Endothelial cell of umbilical vein (primary cell): ENCODE measurements around the gene S100A4. TPM values are rescaled to one million over a fixed set of nuclear protein-coding genes. Genes with fewer than 3 reads are reported as not detected.

Source experiments
- BruUV-seq: library from RNA; stranded (reverse); fragments of 400-500 nt; replicated peaks from 2 replicates; lab custom pipeline; 2021; lab: Mats Ljungman, UMichigan
- CTCF ChIA-PET: fragments of 300-600, 350-600 bp; sonication (Branson Sonifier 250); formaldehyde crosslinking; loops from one replicate; lab custom pipeline; 2021; ENCODE audit warnings: antibody characterized with exemption, inconsistent platforms; lab: Charles Lee
- POLR2A ChIA-PET: fragments of 300-600, 350-600 bp; sonication (Branson Sonifier 250); formaldehyde crosslinking; loops from one replicate; lab custom pipeline; 2021; ENCODE audit warnings: antibody characterized with exemption, inconsistent platforms; lab: Charles Lee
- DNase-seq: peaks from one replicate; pipeline ENCODE4 v3.0.0-alpha.2; 2011; ENCODE audit warnings: low read depth, low spot score
- FAIRE-seq: peaks from 2 replicates; lab custom pipeline; 2011; peaks lifted over from hg19 to GRCh38; lab: Jason Lieb, UNC
- H2AFZ ChIP-seq: 2 replicates; pipeline ENCODE4 v1.6.0; 2012; ENCODE audit warnings: low read depth, low read length, control low read depth, inconsistent platforms
- H3K27ac ChIP-seq: 2 replicates; pipeline ENCODE4 v1.5.1; 2011; ENCODE audit warnings: low read depth, mild to moderate bottlenecking, control low read depth, low read length, moderate library complexity; ENCODE audit not compliant: insufficient read depth
- H3K27me3 ChIP-seq, 2 experiments: 2 replicates each; pipeline versions ENCODE4 v1.6.0 to v1.6.1; 2011; ENCODE audit warnings: low read length in 2 of 2, mixed read lengths in 1 of 2; ENCODE audit not compliant: control insufficient read depth in 2 of 2, insufficient read depth in 2 of 2
- H3K36me3 ChIP-seq, 2 experiments: 2 replicates in 1 of 2; 3 replicates in 1 of 2; pipeline ENCODE4 v1.5.1; 2011; ENCODE audit warnings: low read length in 2 of 2, mild to moderate bottlenecking in 1 of 2, moderate library complexity in 1 of 2; ENCODE audit not compliant: control insufficient read depth in 2 of 2, insufficient read depth in 2 of 2; ENCODE audit errors: extremely low read depth in 1 of 2
- H3K4me1 ChIP-seq: 3 replicates; pipeline ENCODE4 v1.5.1; 2011; ENCODE audit warnings: mild to moderate bottlenecking, low read length; ENCODE audit not compliant: control insufficient read depth, insufficient read depth; ENCODE audit errors: extremely low read depth
- H3K4me2 ChIP-seq: 2 replicates; pipeline ENCODE4 v1.6.1; 2011; ENCODE audit warnings: low read length, control low read depth, mixed read lengths; ENCODE audit not compliant: insufficient read depth
- H3K4me3 ChIP-seq, 3 experiments: fragments of 200-600 bp in 1 of 3; sonication (generic), shearing (Covaris generic) in 1 of 3; replicated peaks in 1 of 3; 2 replicates each; pipeline ENCODE4 v1.5.1; 2011 to 2016; ENCODE audit warnings: control low read depth in 3 of 3, low read length in 3 of 3, mild to moderate bottlenecking in 2 of 3, inconsistent platforms in 1 of 3, low read depth in 1 of 3, moderate library complexity in 1 of 3; ENCODE audit not compliant: insufficient read depth in 1 of 3
- H3K79me2 ChIP-seq: 2 replicates; pipeline ENCODE4 v1.6.0; 2012; ENCODE audit warnings: low read length, inconsistent platforms; ENCODE audit not compliant: control insufficient read depth, insufficient read depth
- H3K9ac ChIP-seq: replicated peaks from 2 replicates; pipeline ENCODE3; 2011; ENCODE audit warnings: low read length, control low read depth; ENCODE audit not compliant: insufficient read depth; ENCODE audit errors: extremely low read depth
- H3K9me1 ChIP-seq: replicated peaks from 3 replicates; pipeline ENCODE4 v1.6.0; 2011; ENCODE audit warnings: mild to moderate bottlenecking, low read length; ENCODE audit not compliant: control insufficient read depth, insufficient read depth; ENCODE audit errors: extremely low read depth
- H3K9me3 ChIP-seq: replicated peaks from 2 replicates; pipeline ENCODE4 v1.5.1; 2012; ENCODE audit warnings: low read length, inconsistent platforms; ENCODE audit not compliant: control insufficient read depth, insufficient read depth
- H4K20me1 ChIP-seq: replicated peaks from 2 replicates; pipeline ENCODE3; 2011; ENCODE audit warnings: mild to moderate bottlenecking, low read length; ENCODE audit not compliant: control insufficient read depth, insufficient read depth; ENCODE audit errors: extremely low read depth
- CTCF ChIP-seq, 2 donors: IDR thresholded peaks; 1 replicate in 1 of 2; 2 replicates in 1 of 2; pipeline ENCODE4 v1.5.1; 2011; ENCODE audit warnings: low read length in 2 of 2, mild to moderate bottlenecking in 2 of 2, moderate library complexity in 2 of 2, control low read depth in 1 of 2, inconsistent platforms in 1 of 2, low read depth in 1 of 2; ENCODE audit not compliant: insufficient read depth in 1 of 2; ENCODE audit errors: extremely low read depth in 1 of 2
- EZH2 ChIP-seq: IDR thresholded peaks from 2 replicates; pipeline ENCODE4 v1.6.1; 2012; ENCODE audit warnings: borderline replicate concordance, low read depth, mild to moderate bottlenecking, moderate library complexity, low read length, inconsistent platforms; ENCODE audit not compliant: severe bottlenecking
- FOS ChIP-seq: IDR thresholded peaks from 2 replicates; pipeline ENCODE4 v1.6.1; 2011; ENCODE audit warnings: mild to moderate bottlenecking, low read length, moderate library complexity, borderline replicate concordance; ENCODE audit not compliant: insufficient read depth
- GATA2 ChIP-seq: IDR thresholded peaks from 2 replicates; pipeline ENCODE4 v1.7.0; 2011; ENCODE audit warnings: low read depth, mild to moderate bottlenecking, moderate library complexity, mixed read lengths, low read length; ENCODE audit not compliant: insufficient read length, insufficient read depth
- JUN ChIP-seq: IDR thresholded peaks from 2 replicates; pipeline ENCODE4 v1.6.1; 2011; ENCODE audit warnings: borderline replicate concordance, low read depth; ENCODE audit not compliant: insufficient read length, insufficient read depth
- MAX ChIP-seq: IDR thresholded peaks from 2 replicates; pipeline ENCODE4 v1.6.1; 2011; ENCODE audit not compliant: insufficient read depth, insufficient read length
- MYC ChIP-seq: IDR thresholded peaks from one replicate; pipeline ENCODE4 v1.6.1; 2011; ENCODE audit warnings: mild to moderate bottlenecking, low read depth, low read length
- POLR2A ChIP-seq: IDR thresholded peaks from 2 replicates; pipeline ENCODE4 v1.6.1; 2012; ENCODE audit warnings: low read depth, mild to moderate bottlenecking, control low read depth, low read length
- POLR2AphosphoS5 ChIP-seq: IDR thresholded peaks from 2 replicates; pipeline ENCODE4 v1.6.1; 2012; ENCODE audit warnings: low read depth, mild to moderate bottlenecking, control low read depth, low read length, moderate library complexity; ENCODE audit not compliant: insufficient read depth
- dilution Hi-C: fragments of 300-500 bp; cut with MboI; formaldehyde crosslinking; loops from one replicate; pipeline ENCODE4 v1.15.0; 2019; ENCODE audit warnings: low sequenced_read_pairs; ENCODE audit not compliant: extremely low pct_ligation_motif_present
- intact Hi-C: fragments of 100-400 bp; cut with micrococcal nuclease; formaldehyde crosslinking; loops from one replicate; pipeline ENCODE4 v1.10.0; 2022
- polyA plus RNA-seq, 4 experiments: library from polyadenylated mRNA; depleted of rRNA in 3 of 4; stranded (reverse) in 3 of 4; unstranded in 1 of 4; fragments of >200 nt; gene quantifications; 2 replicates each; pipeline versions ENCODE4 v1.2.1 to v1.2.3, GENCODE V29; 2011 to 2012; ENCODE audit warnings: missing spikeins in 1 of 4
- total RNA-seq: library from RNA; stranded (reverse); gene quantifications from 2 replicates; pipeline ENCODE4 v1.2.3, GENCODE V29; 2021

S100A4 gene
- total and polyA plus RNA-seq, 2 donors (not counting 3 experiments of a cell fraction or from before 2014, with no cell fraction given) = 1.1 TPM; not detected in 1

GRCh38 chr1:153592748-153593147, 47.1 kb upstream of the S100A4 start:
- FAIRE-seq = no peak
- CTCF ChIA-PET = interaction anchor here (1.4 to 2.7 kb wide), 3 partner anchors 15 to 34 kb away, joined by 5 to 12 read pairs (median 5); partner anchors contain the start of genes S100A1 and S100A13
- no peaks in the 10 kb centered on the region for H3K9me1 ChIP-seq

More at GRCh38 chr1:153592748-153593147, 47.1 kb upstream of the S100A4 start:
- H2AFZ ChIP-seq = no peak overlapping the region
- POLR2A ChIA-PET = interaction anchor here (0.7 to 0.9 kb wide), 2 partner anchors 16 to 35 kb away, joined by 3 to 4 read pairs; partner anchors contain the start of gene S100A13
- H3K36me3 ChIP-seq = no peaks in the 10 kb centered on the region
- no peaks in the 10 kb centered on the region for H4K20me1 ChIP-seq
- no peaks in the 10 kb centered on the region for H3K27me3 ChIP-seq
- H3K9ac ChIP-seq = no peak overlapping the region
- no peak overlapping the region for H3K4me2 ChIP-seq
- H3K9me3 ChIP-seq = no peaks in the 10 kb centered on the region
- dilution Hi-C loops = no loop called here
- H3K27ac ChIP-seq = no peak overlapping the region
- no peak overlapping the region for H3K4me3 ChIP-seq
- TF ChIP-seq EZH2 (no peak), JUN (no peak), GATA2 (no peak), MAX (no peak), FOS (no peak), POLR2AphosphoS5 (no peak), MYC (no peak), CTCF (IDR thresholded peaks at IDR 0.05; ENCODE audit: extremely low read depth in 1 of 2, insufficient read depth in 1 of 2, low read depth in 1 of 2, low read length in 2 of 2) (no peak), POLR2A (no peak)
- intact Hi-C loops = no loop called here
- no peak for DNase-seq
- no peaks in the 10 kb centered on the region for H3K79me2 ChIP-seq
- H3K4me1 ChIP-seq = no peaks in the 10 kb centered on the region
- BruUV-seq = no TSS peak
